Fibroblast of lung (primary cell): ENCODE data around the gene UTF1.

Experiments
- CTCF ChIP-seq, 2 donors: IDR thresholded peaks in 1 of 2; conservative IDR thresholded peaks in 1 of 2; 1 replicate in 1 of 2; 2 replicates in 1 of 2; pipeline ENCODE4 v1.5.1; 2011 to 2012; ENCODE audit warnings: low read length in 2 of 2, control low read depth in 1 of 2, inconsistent platforms in 1 of 2, low read depth in 1 of 2, mild to moderate bottlenecking in 1 of 2
- EZH2 ChIP-seq: IDR thresholded peaks from 2 replicates; pipeline ENCODE4 v1.5.1; 2012; ENCODE audit warnings: low read length, control low read depth, mild to moderate bottlenecking; ENCODE audit errors: missing control alignments

DNA sequence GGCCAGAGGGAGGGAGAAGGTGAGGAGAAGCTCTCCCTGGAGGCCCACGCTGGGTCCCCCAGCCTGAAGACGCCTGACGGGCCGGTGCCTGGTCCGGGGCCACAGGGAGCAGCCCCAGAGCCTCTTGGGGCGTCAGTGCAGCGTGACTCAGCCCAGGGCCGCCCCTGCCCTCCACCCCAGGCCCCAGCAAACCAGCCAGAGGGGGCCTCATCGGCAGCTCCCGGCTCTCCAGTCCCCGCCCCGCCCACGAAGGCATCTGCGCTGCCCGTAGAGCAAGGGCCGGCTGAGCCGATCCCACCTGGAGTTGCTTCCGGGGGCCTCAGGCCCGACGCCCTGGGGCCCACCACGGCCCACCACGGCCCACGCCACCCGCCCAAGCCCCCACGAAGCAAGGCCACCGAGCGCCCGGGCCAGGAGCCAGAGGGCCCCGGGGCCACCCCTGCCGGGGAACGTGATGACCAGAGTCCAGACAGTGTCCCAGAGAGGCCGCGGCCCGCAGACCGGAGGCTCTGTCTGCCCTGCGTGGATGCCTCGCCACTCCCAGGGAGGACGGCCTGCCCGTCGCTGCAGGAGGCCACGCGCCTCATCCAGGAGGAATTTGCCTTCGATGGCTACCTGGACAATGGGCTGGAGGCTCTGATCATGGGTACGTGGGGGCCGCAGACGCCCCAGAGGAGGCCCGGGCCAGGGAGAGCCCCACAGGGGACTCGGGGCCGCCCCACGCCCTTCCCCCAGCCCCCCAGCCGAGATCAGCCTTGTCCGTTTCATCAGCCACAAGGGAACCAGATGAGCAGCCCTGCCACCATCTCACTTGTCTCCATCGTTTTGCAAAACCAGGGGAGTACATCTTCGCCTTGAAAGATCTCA, 31.2 kb upstream of the UTF1 start:
- TF ChIP-seq CTCF (conservative IDR thresholded peaks at IDR 0.05 in 1 of 2, IDR thresholded peaks at IDR 0.05 in 1 of 2; ENCODE audit: low read depth in 1 of 2, low read length in 2 of 2): no peak
- TF ChIP-seq EZH2: no peak
